ENCODE measurements around the gene DTHD1.

GRCh38 chr4:36327400-36327799, 46.0 kb downstream of the DTHD1 start:
- TF ChIP-seq, protein P1, sequence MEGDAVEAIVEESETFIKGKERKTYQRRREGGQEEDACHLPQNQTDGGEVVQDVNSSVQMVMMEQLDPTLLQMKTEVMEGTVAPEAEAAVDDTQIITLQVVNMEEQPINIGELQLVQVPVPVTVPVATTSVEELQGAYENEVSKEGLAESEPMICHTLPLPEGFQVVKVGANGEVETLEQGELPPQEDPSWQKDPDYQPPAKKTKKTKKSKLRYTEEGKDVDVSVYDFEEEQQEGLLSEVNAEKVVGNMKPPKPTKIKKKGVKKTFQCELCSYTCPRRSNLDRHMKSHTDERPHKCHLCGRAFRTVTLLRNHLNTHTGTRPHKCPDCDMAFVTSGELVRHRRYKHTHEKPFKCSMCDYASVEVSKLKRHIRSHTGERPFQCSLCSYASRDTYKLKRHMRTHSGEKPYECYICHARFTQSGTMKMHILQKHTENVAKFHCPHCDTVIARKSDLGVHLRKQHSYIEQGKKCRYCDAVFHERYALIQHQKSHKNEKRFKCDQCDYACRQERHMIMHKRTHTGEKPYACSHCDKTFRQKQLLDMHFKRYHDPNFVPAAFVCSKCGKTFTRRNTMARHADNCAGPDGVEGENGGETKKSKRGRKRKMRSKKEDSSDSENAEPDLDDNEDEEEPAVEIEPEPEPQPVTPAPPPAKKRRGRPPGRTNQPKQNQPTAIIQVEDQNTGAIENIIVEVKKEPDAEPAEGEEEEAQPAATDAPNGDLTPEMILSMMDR (IDR thresholded peaks at IDR 0.05): no peak
- no peak for TF ChIP-seq POLR2A (IDR thresholded peaks at IDR 0.05)
